GM21526 (cell line): ENCODE results near the gene ATP11A.
A peak's percentile ranks its signal among the peaks of the same experiment; 100 is the strongest.

Experiments used
- ATAC-seq: cut with Tn5 transposase; IDR thresholded peaks from one replicate; pipeline ENCODE4 v1.9.1; 2021; ENCODE audit warnings: moderate library complexity; ENCODE audit not compliant: unreplicated experiment, low FRiP score

ATP11A gene

DNA sequence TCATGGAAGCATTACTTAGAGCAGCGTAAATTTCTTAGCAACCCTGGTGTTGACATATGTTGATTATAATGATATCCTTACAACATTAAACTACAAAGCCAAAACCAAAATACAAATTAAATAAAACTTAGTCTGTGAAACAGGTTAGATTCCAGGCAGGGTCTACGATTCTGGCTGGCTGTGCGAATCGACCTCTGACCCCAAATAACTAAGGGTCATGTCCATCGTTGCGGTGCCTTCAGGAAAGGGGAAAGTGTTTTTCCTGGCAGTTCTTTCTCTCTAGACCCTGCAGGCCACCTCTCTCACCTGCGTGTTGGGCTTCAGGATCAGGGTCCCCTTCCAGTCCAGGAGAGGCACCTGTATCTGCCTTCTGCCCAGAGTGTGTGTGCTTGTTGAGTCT is 66.2 kb downstream of the ATP11A start:
- no peak for ATAC-seq

DNA sequence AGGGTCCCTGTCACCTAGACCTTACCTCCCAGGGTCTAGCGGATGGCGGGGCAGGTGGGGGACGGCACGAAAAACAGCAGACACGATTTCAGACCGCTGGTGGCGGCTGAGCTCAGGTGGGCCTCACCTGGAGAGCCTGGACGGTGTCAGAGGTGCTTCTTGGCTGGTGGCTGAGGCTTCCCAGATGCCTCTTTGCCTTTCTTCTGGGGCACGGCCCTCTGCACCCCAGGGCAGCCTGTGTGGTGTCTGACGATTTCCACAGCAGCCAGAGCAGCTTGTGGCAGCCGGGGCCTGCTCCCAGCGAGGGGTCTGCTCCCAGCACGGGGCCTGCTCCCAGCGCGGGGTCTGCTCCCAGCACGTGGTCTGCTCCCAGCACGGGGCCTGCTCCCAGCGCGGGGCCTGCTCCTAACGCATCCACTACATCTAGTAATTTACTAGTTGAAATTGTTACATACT is 66.7 kb downstream of the ATP11A start:
- no peak for ATAC-seq

DNA sequence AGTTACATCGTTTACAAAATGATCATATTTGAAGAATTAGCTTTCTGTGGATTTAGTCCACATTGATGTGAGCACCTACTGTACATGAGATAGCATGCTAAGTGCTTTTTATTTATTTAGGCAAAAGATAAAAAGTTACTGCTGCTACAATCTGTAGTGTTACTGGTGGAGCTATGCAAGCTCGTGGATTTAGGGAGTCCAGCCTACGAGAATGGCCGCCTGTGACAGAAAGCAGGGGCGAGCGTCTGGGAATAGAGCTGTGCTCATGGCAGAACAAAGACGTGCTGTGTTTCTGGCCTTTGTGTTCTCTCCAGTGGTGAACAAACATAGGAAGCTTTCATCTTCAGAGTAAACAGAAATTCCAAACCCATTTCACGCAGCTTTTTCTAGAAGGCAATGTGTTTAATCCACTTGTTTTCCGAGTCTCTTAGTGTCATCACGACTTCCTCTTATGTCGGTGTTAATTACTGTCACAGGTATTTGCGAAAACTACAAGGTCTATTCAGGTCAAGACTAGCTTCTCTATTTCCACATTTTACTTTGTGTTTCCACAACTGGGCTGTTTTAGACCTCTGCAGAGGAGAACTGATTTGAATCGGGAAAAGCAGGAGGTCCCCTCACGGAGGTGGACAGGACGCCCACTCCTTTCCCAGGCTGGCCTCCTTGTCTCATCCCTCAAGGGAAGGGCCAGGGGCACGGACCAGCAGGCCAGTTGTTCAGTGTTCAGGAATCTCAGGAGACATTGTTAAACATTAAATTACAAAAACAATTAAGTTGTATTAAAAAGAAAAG is 67.3 kb downstream of the ATP11A start:
- ATAC-seq, result no peak

- ATAC-seq, result no peak
Measured at GRCh38 chr13:112757759-112758086, 67.9 kb downstream of the ATP11A start.

DNA sequence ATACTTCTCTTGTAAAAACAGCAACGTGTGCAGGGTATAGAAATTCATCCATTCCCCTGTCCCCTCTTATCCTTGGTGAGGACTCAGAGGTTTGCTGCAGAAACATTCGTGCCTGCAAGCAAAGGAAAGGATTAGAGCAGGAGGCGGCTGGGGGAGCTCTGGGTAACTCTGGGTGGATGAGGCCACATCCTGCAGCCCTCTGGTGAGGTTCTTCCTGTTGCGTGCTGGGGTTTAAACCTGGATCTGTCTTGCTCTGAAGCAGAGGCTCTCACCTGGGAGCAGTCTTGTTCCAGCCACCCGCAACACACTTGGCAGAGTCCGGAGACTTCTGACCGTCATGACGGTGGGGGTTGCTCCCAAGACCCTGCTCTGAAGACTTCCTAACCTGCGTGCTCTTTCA is 69.2 kb downstream of the ATP11A start:
- ATAC-seq, result no peak

DNA sequence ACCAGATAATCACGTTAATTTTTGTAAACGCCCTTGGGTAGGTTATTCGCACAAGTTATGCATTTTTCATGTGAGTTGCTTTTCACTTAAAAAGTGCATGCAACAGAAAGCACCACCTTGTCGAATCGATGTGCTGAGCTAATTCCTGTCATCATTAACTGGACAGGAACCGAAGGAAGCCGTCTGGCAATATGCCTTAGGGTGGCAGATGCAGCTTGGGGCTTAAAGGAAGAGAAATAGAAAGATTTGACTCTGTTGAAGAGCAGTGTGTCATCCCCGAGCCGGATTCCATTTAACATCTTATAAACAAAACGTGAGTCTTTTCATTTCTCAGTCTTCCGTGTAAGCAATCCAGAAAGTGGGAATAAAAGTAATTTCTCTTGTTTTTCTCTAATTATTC is 70.0 kb downstream of the ATP11A start:
- no peak for ATAC-seq

GRCh38 chr13:112760435-112760834 is 70.6 kb downstream of the ATP11A start:
- no peak for ATAC-seq

- no peak for ATAC-seq
Measured at GRCh38 chr13:112760931-112761330, 71.1 kb downstream of the ATP11A start.

DNA sequence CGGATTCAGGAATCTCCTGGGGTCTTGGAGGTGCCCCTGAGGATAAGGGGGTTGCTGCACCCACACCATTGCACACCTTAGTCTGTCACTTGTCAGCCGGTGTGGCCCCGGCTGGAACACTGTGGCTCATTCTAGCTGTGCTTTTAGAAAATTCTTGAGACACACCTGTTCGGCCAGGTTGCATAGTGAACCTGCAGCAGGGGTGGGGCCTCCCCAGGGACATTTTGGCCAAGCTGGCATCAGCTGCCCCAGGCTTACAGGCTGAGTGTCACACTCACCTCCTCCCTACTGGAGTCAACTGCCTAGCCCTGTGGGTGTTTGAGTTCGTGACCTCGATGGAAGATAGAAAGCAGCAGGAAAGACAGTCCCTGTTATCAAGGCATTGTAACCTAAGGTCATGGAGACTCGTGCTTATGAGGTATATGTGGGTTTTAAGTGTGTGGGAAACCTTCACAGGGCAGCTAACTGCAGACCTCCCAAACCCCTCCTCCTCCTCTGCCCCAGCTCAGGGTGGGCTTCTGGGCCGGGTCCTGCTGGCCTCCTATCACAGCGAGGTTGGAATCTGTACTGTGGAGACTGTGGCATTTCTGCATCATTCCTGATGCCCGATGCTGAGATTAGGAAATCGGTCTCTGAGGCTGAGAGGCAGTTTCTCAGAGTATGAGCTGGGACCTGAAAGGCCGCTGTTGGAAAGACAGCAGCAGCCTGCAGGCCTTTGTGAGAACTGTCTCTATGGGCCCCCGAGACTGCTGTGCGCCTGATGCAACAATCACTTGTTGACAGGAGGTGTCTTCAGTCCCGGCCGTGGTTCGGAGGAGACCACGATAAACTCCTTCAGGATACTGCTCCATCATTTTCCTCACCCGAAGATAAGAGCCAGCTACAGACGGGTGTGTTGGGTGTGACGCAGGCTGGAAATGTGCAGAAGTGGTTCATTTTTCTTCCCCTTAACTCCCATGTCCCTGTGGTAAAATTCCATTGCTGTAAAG is 72.2 kb downstream of the ATP11A start:
- no peak for ATAC-seq

DNA sequence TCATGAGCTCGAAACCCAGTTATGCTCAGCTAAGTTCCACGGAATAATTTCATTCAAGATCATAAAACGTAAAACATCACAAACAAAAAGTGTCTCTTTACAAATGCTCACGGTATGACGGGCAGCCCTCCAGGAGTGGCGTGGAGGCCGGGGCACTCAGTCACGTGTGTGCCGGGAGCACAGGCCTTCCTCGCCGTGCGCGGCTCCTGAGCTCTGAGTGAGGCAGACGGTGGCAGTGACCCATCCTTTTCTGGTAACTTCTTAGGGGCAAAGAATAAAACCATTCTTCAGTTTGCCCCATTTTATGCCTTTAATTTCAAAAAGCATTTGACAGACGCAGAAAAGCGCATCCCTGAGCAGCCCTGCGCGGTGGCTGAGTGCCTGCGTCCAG is 72.8 kb downstream of the ATP11A start:
- ATAC-seq, result no peak

- no peak for ATAC-seq
Measured at GRCh38 chr13:112764028-112764427, 74.2 kb downstream of the ATP11A start.

GRCh38 chr13:112764864-112765561 is 75.2 kb downstream of the ATP11A start:
- no peak for ATAC-seq

GRCh38 chr13:112765731-112766130 is 75.9 kb downstream of the ATP11A start:
- ATAC-seq, result no peak

- no peak for ATAC-seq
Measured at GRCh38 chr13:112766336-112766735, 76.5 kb downstream of the ATP11A start.

DNA sequence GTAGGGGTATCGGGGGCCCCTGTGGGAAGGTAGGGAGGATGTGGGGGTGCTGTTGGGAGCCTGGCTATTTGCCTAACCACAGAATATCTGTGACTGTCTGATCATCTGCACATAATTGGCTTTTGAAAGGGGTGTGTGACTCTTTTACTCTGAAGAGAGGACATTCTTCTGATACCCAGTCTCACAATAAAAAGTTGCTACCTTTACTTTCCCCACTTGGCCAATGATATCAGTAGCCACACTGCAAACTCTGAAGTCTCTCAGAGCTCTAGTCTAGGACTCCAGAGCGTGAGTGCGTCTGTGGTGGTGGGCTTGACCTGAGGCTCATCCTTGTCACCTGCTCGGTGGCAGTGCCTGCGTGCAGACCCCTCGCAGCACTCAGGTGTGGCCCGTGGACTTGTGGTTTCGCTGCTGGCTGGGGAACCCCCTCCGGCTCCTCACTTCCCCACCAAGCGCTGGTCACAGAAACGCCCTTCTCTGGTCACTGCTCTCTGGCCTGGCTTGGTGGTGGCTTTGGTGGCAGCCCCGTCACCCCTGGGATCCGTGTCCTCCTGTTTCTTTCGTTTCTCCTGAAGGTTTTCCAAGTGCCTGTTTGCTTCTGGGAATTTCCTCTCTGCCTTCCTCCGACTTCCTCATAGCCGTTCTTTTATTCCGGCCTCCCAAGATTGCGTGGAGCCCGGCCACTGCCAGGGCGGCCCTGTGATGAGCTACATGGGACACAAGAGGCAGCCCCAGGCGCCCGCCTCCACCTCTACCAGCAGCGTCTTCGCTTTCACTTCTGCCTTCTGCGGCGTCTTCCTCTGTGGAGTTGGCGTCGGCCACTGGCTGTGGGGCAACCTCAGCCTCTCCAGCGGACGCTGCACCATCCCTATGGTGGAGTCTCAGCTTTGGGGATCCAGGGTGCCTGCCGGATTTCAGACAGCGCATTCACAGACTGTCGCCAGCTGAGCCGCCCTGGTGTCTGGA is 78.0 kb downstream of the ATP11A start:
- peak; percentile 78 for ATAC-seq

DNA sequence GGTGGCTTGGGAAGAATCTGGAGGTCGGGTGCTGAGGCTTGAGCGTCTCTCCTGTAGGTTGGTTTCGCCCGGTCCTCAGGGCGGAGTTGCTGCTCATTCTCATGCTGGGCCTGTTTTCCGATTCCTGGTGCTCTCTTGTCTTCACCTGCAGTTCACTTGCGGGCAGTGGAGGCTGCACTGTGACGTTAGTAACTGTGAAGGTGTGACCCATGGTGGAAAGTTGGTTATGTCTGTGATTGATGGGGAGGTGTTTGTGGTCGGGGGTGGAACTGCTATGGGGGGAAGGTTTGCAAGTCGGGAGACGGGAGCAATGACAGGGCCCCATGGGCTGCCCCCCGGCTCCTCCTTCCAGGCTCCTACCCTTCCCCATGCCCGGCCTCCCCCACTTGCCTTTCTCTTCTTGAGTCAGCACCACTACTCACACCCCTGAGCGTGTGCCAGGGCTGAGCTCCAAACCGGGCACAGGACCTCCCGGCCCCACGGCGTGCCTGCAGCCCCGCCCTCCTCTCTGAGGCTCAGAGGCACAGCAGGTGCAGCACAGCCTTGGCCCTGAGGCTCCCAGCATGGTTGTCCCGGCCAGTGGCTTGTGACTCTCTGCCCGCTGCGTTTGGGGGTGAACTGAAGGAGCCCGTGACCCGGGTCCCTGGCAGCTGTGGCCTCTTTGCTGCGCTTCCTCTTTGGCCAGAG is 79.1 kb downstream of the ATP11A start:
- peak; percentile 38 for ATAC-seq

GRCh38 chr13:112769615-112770014 is 79.8 kb downstream of the ATP11A start:
- ATAC-seq, result no peak

DNA sequence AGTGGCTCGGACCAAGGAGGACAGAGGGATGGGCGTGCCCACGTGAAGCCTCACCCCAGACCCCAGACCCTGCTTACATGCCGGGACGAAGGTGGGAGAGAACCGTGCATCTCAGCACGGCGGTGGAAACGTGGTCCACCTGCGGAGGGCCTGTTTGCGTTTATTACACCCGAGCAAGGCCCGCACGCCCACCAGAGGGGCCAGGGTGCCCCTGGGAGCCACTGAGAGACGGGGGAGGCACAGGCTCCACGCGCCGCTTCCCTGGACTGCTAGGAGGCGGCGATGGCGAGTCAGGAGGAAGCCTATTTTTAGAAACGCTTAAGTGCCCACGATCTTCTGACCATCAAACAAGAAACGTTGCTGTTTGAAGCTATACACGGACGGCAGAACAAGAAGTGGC is 80.7 kb downstream of the ATP11A start:
- ATAC-seq, result no peak

DNA sequence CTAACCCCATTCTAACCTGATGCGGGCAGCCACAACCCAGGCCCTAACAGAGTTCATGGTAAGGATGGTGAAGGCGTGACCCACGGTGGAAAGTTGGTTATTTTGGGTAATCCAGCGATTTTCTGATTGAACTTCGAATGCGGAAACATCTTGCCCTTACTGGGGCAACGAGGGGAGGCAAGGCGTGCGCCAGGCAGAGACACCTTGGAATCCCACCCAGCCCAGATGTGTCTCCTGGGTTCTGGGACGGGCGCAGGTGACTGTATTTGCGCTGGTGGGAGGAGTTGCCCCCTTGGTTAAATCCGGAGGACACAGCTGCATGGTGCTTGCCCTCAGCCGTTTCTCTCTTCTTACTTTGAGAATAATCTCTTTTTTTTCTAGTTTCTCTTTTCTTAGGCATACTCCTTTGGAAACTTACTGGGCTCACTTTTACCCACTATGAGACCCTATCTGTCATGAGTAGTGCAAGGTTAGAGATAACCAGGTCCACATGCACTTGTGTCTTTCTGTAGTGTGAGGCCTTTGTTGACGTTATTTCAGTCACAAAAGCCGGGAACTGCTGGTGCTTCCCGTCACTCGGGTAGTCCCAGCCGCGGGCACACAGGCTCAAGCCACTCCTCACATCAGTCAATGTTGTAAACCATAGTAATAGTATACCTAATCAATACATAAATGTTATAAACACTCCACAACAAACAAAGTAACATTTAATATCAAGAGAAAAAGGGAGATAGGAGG is 81.5 kb downstream of the ATP11A start:
- no peak for ATAC-seq
